H9 (cell line): ENCODE data around the gene C16orf74. TPM values are rescaled to one million over a fixed set of nuclear protein-coding genes. Genes with fewer than 3 reads are reported as not detected.

Experiments
- DNase-seq: peaks from one replicate; pipeline ENCODE4 v3.0.0-alpha.2; 2017
- H2AFZ ChIP-seq: one replicate; pipeline ENCODE4 v1.6.1; 2013; ENCODE audit warnings: mild to moderate bottlenecking, low read length, control low read depth, moderate library complexity
- H2AK5ac ChIP-seq: 2 replicates; pipeline ENCODE4 v1.6.1; 2013; ENCODE audit warnings: low read length, control low read depth, mixed read lengths; ENCODE audit not compliant: insufficient read length
- H2BK120ac ChIP-seq: one replicate; pipeline ENCODE4 v1.6.1; 2013; ENCODE audit warnings: low read depth, mild to moderate bottlenecking, low read length, control low read depth, inconsistent platforms; ENCODE audit not compliant: poor library complexity, severe bottlenecking
- H2BK12ac ChIP-seq: 2 replicates; pipeline ENCODE4 v1.6.1; 2013; ENCODE audit warnings: low read length, control low read depth, mixed read lengths, low read depth; ENCODE audit not compliant: insufficient read length
- H2BK15ac ChIP-seq: 2 replicates; pipeline ENCODE4 v1.6.1; 2013; ENCODE audit warnings: low read depth, low read length, control low read depth
- H2BK20ac ChIP-seq: one replicate; pipeline ENCODE4 v1.6.1; 2013; ENCODE audit warnings: low read depth, mild to moderate bottlenecking, low read length, control low read depth, inconsistent platforms; ENCODE audit not compliant: poor library complexity, severe bottlenecking
- H2BK5ac ChIP-seq: 2 replicates; pipeline ENCODE4 v1.6.1; 2013; ENCODE audit warnings: low read length, control low read depth, mixed read lengths; ENCODE audit not compliant: insufficient read length
- H3K14ac ChIP-seq: 2 replicates; pipeline ENCODE4 v1.6.1; 2013; ENCODE audit warnings: low read length, control low read depth; ENCODE audit not compliant: insufficient read depth
- H3K18ac ChIP-seq: 2 replicates; pipeline ENCODE4 v1.6.1; 2013; ENCODE audit warnings: low read depth, mild to moderate bottlenecking, mixed read lengths, low read length, control low read depth; ENCODE audit not compliant: insufficient read length
- H3K23ac ChIP-seq: 2 replicates; pipeline ENCODE4 v1.6.1; 2013; ENCODE audit warnings: low read length, control low read depth, mixed read lengths, low read depth; ENCODE audit not compliant: insufficient read length
- H3K23me2 ChIP-seq: 2 replicates; pipeline ENCODE4 v1.6.1; 2013; ENCODE audit warnings: low read depth, mild to moderate bottlenecking, mixed read lengths, low read length, control low read depth; ENCODE audit not compliant: insufficient read length, poor library complexity, severe bottlenecking
- H3K27ac ChIP-seq: 2 replicates; pipeline ENCODE4 v1.5.1; 2013; ENCODE audit warnings: low read length, control low read depth, mixed read lengths, low read depth; ENCODE audit not compliant: insufficient read length
- H3K27me3 ChIP-seq: 2 replicates; pipeline ENCODE4 v1.6.1; 2013; ENCODE audit warnings: low read length, control low read depth, inconsistent platforms; ENCODE audit not compliant: insufficient read depth
- H3K4ac ChIP-seq: 2 replicates; pipeline ENCODE4 v1.6.1; 2013; ENCODE audit warnings: low read depth, mild to moderate bottlenecking, control low read depth, inconsistent platforms, low read length, moderate library complexity
- H3K4me1 ChIP-seq: 2 replicates; pipeline ENCODE4 v1.6.1; 2013; ENCODE audit warnings: low read length, control low read depth, inconsistent platforms; ENCODE audit not compliant: insufficient read depth
- H3K4me2 ChIP-seq: 2 replicates; pipeline ENCODE4 v1.6.1; 2013; ENCODE audit warnings: low read length, control low read depth, mixed read lengths; ENCODE audit not compliant: insufficient read length, insufficient read depth
- H3K56ac ChIP-seq: 2 replicates; pipeline ENCODE4 v1.6.1; 2013; ENCODE audit warnings: low read depth, mild to moderate bottlenecking, mixed read lengths, low read length, control low read depth; ENCODE audit not compliant: insufficient read length
- H3K79me1 ChIP-seq: 2 replicates; pipeline ENCODE4 v1.6.1; 2013; ENCODE audit warnings: low read depth, mild to moderate bottlenecking, moderate library complexity, low read length, control low read depth, inconsistent platforms; ENCODE audit not compliant: insufficient read depth, poor library complexity, severe bottlenecking
- H3K79me2 ChIP-seq: 2 replicates; pipeline ENCODE4 v1.6.1; 2013; ENCODE audit warnings: low read length, control low read depth, inconsistent platforms; ENCODE audit not compliant: insufficient read depth
- H3K9ac ChIP-seq: 2 replicates; pipeline ENCODE4 v1.6.1; 2013; ENCODE audit warnings: low read length, control low read depth, mixed read lengths; ENCODE audit not compliant: insufficient read length; ENCODE audit errors: extremely low read depth
- H3K9me3 ChIP-seq: one replicate; pipeline ENCODE4 v1.6.1; 2013; ENCODE audit warnings: low read depth, low read length, inconsistent platforms; ENCODE audit not compliant: control insufficient read depth
- H3T11ph ChIP-seq: one replicate; pipeline ENCODE4 v1.6.1; 2013; ENCODE audit warnings: mild to moderate bottlenecking, low read length, control low read depth, inconsistent platforms
- H4K20me1 ChIP-seq: one replicate; pipeline ENCODE4 v1.6.1; 2013; ENCODE audit not compliant: control insufficient read depth, insufficient read length, insufficient read depth
- H4K5ac ChIP-seq: 2 replicates; pipeline ENCODE4 v1.6.1; 2013; ENCODE audit warnings: low read depth, mild to moderate bottlenecking, mixed read lengths, low read length, control low read depth; ENCODE audit not compliant: insufficient read length
- H4K8ac ChIP-seq: replicated peaks from 2 replicates; pipeline ENCODE4 v1.6.1; 2013; ENCODE audit warnings: low read length, control low read depth, mixed read lengths, low read depth; ENCODE audit not compliant: insufficient read length
- H4K91ac ChIP-seq: 2 replicates; pipeline ENCODE4 v1.6.1; 2013; ENCODE audit warnings: low read depth, mild to moderate bottlenecking, moderate library complexity, mixed read lengths, low read length, control low read depth; ENCODE audit not compliant: insufficient read length
- H3K27ac Mint-ChIP-seq, 3 experiments: 2 replicates in 2 of 3; 3 replicates in 1 of 3; pipeline ENCODE4 v1.8.0; 2020 to 2021; ENCODE audit warnings: mixed read lengths in 3 of 3, mild to moderate bottlenecking in 1 of 3, moderate library complexity in 1 of 3
- H3K27me3 Mint-ChIP-seq: 2 replicates; pipeline ENCODE4 v1.8.0; 2021; ENCODE audit warnings: low read depth, mild to moderate bottlenecking, moderate library complexity, mixed read lengths
- H3K36me3 Mint-ChIP-seq, 3 experiments: 2 replicates in 2 of 3; 3 replicates in 1 of 3; pipeline ENCODE4 v1.8.0; 2020 to 2021; ENCODE audit warnings: low read depth in 3 of 3, mixed read lengths in 3 of 3; ENCODE audit not compliant: insufficient read depth in 1 of 3
- H3K4me1 Mint-ChIP-seq, 2 experiments: 2 replicates each; pipeline ENCODE4 v1.8.0; 2020; ENCODE audit warnings: mixed read lengths in 2 of 2
- H3K4me3 Mint-ChIP-seq, 2 experiments: 2 replicates in 1 of 2; 3 replicates in 1 of 2; pipeline ENCODE4 v1.8.0; 2020 to 2021; ENCODE audit warnings: mild to moderate bottlenecking in 2 of 2, mixed read lengths in 2 of 2, moderate library complexity in 1 of 2
- H3K9me3 Mint-ChIP-seq, 2 experiments: 2 replicates in 1 of 2; 3 replicates in 1 of 2; pipeline ENCODE4 v1.8.0; 2020; ENCODE audit warnings: mild to moderate bottlenecking in 2 of 2, mixed read lengths in 2 of 2, moderate library complexity in 1 of 2
- CTCF ChIP-seq: fragments of 200-600 bp; sonication (generic); conservative IDR thresholded peaks from 3 replicates; pipeline ENCODE4 v1.8.0; 2021; ENCODE audit warnings: antibody characterized with exemption, mild to moderate bottlenecking
- WGBS: extraction: QIAGEN DNeasy Blood & Tissue Kit; methylation state at CpG from one replicate; pipeline ENCODE4 v1.1.7; 2013; ENCODE audit warnings: missing lambda C conversion rate, low lambda C conversion rate, mixed read lengths; ENCODE audit not compliant: insufficient read length; ENCODE audit errors: extremely low coverage; 5-methylcytosine and 5-hydroxymethylcytosine counted together
- total RNA-seq: library from RNA; stranded (reverse); gene quantifications from 2 replicates; pipeline ENCODE4 v1.2.1, GENCODE V29; 2021

C16orf74 gene
- total RNA-seq, 1 experiment from 2014 or later, result 5.6 TPM

DNA sequence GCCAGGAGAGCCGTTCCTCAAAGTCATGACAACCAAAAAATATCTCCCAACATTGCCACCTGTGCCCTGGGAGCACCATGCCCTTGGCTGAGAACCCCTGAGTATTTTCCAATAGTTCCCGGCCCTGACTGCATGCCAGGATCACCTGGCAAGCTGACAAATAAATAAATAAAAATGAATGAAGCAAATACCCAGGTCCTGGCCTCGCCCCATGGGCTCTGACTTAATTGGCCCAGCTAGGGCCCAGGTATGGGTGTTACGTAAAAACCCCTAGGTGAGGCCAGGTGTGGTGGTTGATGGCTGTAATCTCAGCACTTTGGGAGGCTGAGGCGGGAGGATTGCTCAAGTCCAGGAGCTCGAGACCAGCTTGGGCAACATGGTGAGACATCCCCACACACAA lies 2.7 kb upstream of the C16orf74 start:
- TF ChIP-seq CTCF, result no peak

More for the DNA sequence above, 2.7 kb upstream of the C16orf74 start:
- Mint-ChIP-seq H3K36me3 (no peaks in the 10 kb centered on the region), H3K9me3 (no peaks in the 10 kb centered on the region), H3K4me3 (no peak overlapping the region), H3K27me3 (peaks cover 36% of the 10 kb centered on the region), H3K27ac (no peak overlapping the region), H3K4me1 (peaks cover 33 to 41% of the 10 kb centered on the region in 2 experiments)
- H3K18ac ChIP-seq, result no peak overlapping the region
- H3T11ph ChIP-seq, result no peak overlapping the region
- H3K23ac ChIP-seq, result no peak overlapping the region
- H2BK12ac ChIP-seq, result no peak overlapping the region
- no peaks in the 10 kb centered on the region for H3K9me3 ChIP-seq
- no peak overlapping the region for H3K9ac ChIP-seq
- no peak overlapping the region for H2BK20ac ChIP-seq
- no peaks in the 10 kb centered on the region; the same call in 1 of the 2 replicates for H3K27me3 ChIP-seq
- no peak overlapping the region for H3K14ac ChIP-seq
- no CpG with 5 or more reads among the region's 6 CpGs for WGBS
- no peak overlapping the region for H3K27ac ChIP-seq
- H4K8ac ChIP-seq, result no peak overlapping the region
- H2BK5ac ChIP-seq, result no peak overlapping the region
- no peak overlapping the region for H3K4me2 ChIP-seq
- H4K5ac ChIP-seq, result no peak overlapping the region
- no peak overlapping the region for H2AK5ac ChIP-seq
- H3K79me1 ChIP-seq, result no peaks in the 10 kb centered on the region
- H2BK15ac ChIP-seq, result no peak overlapping the region
- no peak for DNase-seq
- H3K4me1 ChIP-seq, result no peaks in the 10 kb centered on the region; the same call in 1 of the 2 replicates
- no peak overlapping the region for H3K4ac ChIP-seq
- no peaks in the 10 kb centered on the region for H4K20me1 ChIP-seq
- no peak overlapping the region for H2AFZ ChIP-seq
- H3K79me2 ChIP-seq, result no peaks in the 10 kb centered on the region
- H2BK120ac ChIP-seq, result no peak overlapping the region
- H4K91ac ChIP-seq, result no peak overlapping the region
- peaks cover 8% of the 10 kb centered on the region for H3K23me2 ChIP-seq
- no peak overlapping the region for H3K56ac ChIP-seq
